HEK293 (cell line): Measurements from ENCODE around the gene LRRC74B.

Source experiments
- CTCF ChIA-PET: fragments of 350-600 bp; formaldehyde crosslinking; extraction: SDS; loops from one replicate; lab custom pipeline; 2021; ENCODE audit warnings: antibody characterized with exemption; lab: Yijun Ruan, JAX
- POLR2A ChIA-PET: fragments of 300-600 bp; formaldehyde crosslinking; extraction: SDS; loops from one replicate; lab custom pipeline; 2020; ENCODE audit warnings: antibody characterized with exemption, inconsistent platforms; lab: Yijun Ruan, JAX
- H3K27ac ChIP-seq: fragments of 200-500 bp; sonication (Bioruptor generic); 2 replicates; pipeline ENCODE4 v1.5.1; 2014; ENCODE audit warnings: low read depth, low read length, control low read depth, inconsistent platforms; ENCODE audit errors: extremely low read depth
- H3K36me3 ChIP-seq, 2 experiments: fragments of 200-500 bp in 1 of 2; sonication (Bioruptor generic) in 1 of 2; 1 replicate in 1 of 2; 2 replicates in 1 of 2; pipeline ENCODE4 v1.5.1; 2014 to 2017; ENCODE audit warnings: inconsistent platforms in 2 of 2, low read length in 2 of 2; ENCODE audit not compliant: control insufficient read depth in 2 of 2, insufficient read depth in 1 of 2
- H3K4me1 ChIP-seq: fragments of 200-500 bp; sonication (Bioruptor generic); 2 replicates; pipeline ENCODE4 v1.5.1; 2014; ENCODE audit warnings: mild to moderate bottlenecking, low read length, inconsistent platforms; ENCODE audit not compliant: control insufficient read depth, insufficient read depth
- H3K4me3 ChIP-seq: 2 replicates; pipeline ENCODE4 v1.5.1; 2011; ENCODE audit warnings: low read depth, mild to moderate bottlenecking, control low read depth, low read length, moderate library complexity
- H3K9me3 ChIP-seq: fragments of 200-500 bp; sonication (Bioruptor generic); 2 replicates; pipeline ENCODE4 v1.5.1; 2014; ENCODE audit warnings: low read depth, low read length, inconsistent platforms; ENCODE audit not compliant: control insufficient read depth, insufficient read depth
- PATZ1 ChIP-seq: fragments of 450-650 bp; formaldehyde crosslinking; IDR thresholded peaks from 2 replicates; pipeline ENCODE4 v1.5.1; 2016; ENCODE audit warnings: missing biosample characterization, missing genetic modification characterization
- ZFHX2 ChIP-seq: fragments of 450-650 bp; formaldehyde crosslinking; conservative IDR thresholded peaks from 2 replicates; pipeline ENCODE4 v1.5.1; 2016; ENCODE audit warnings: missing biosample characterization, missing genetic modification characterization
- ZNF112 ChIP-seq: fragments of 450-650 bp; formaldehyde crosslinking; IDR thresholded peaks from 2 replicates; pipeline ENCODE4 v1.5.0; 2017; ENCODE audit warnings: missing biosample characterization, missing genetic modification characterization
- ZNF132 ChIP-seq: fragments of 450-650 bp; formaldehyde crosslinking; IDR thresholded peaks from 2 replicates; pipeline ENCODE4 v1.5.1; 2017; ENCODE audit warnings: missing biosample characterization, missing genetic modification characterization, borderline replicate concordance
- ZNF146 ChIP-seq: fragments of 450-650 bp; formaldehyde crosslinking; IDR thresholded peaks from 2 replicates; pipeline ENCODE4 v1.5.1; 2016; ENCODE audit warnings: missing biosample characterization, missing genetic modification characterization
- ZNF174 ChIP-seq: fragments of 450-650 bp; formaldehyde crosslinking; IDR thresholded peaks from 2 replicates; pipeline ENCODE4 v1.5.0; 2017; ENCODE audit warnings: missing biosample characterization, mild to moderate bottlenecking, missing genetic modification characterization
- ZNF18 ChIP-seq: fragments of 450-650 bp; formaldehyde crosslinking; IDR thresholded peaks from 2 replicates; pipeline ENCODE4 v1.5.1; 2016; ENCODE audit warnings: missing biosample characterization, missing genetic modification characterization
- ZNF202 ChIP-seq: fragments of 450-650 bp; formaldehyde crosslinking; IDR thresholded peaks from 2 replicates; pipeline ENCODE4 v1.5.1; 2016; ENCODE audit warnings: missing biosample characterization, missing genetic modification characterization, borderline replicate concordance
- ZNF211 ChIP-seq: fragments of 450-650 bp; formaldehyde crosslinking; IDR thresholded peaks from 2 replicates; pipeline ENCODE4 v1.5.1; 2016; ENCODE audit warnings: low read depth, missing biosample characterization, missing genetic modification characterization
- ZNF23 ChIP-seq: fragments of 450-650 bp; formaldehyde crosslinking; IDR thresholded peaks from 2 replicates; pipeline ENCODE4 v1.5.1; 2016; ENCODE audit warnings: missing biosample characterization, missing genetic modification characterization, borderline replicate concordance
- ZNF423 ChIP-seq: fragments of 450-650 bp; formaldehyde crosslinking; IDR thresholded peaks from 2 replicates; pipeline ENCODE4 v1.5.1; 2016; ENCODE audit warnings: missing biosample characterization, missing genetic modification characterization
- ZNF426 ChIP-seq: fragments of 450-650 bp; formaldehyde crosslinking; IDR thresholded peaks from 2 replicates; pipeline ENCODE4 v1.5.1; 2017; ENCODE audit warnings: missing biosample characterization, missing genetic modification characterization, mild to moderate bottlenecking, inconsistent platforms, moderate library complexity
- ZNF433 ChIP-seq: fragments of 450-650 bp; formaldehyde crosslinking; IDR thresholded peaks from 2 replicates; pipeline ENCODE4 v1.5.1; 2016; ENCODE audit warnings: missing biosample characterization, missing genetic modification characterization, low read depth
- ZNF548 ChIP-seq: fragments of 450-650 bp; formaldehyde crosslinking; IDR thresholded peaks from 2 replicates; pipeline ENCODE4 v1.5.1; 2016; ENCODE audit warnings: missing biosample characterization, missing genetic modification characterization
- ZNF555 ChIP-seq: fragments of 450-650 bp; formaldehyde crosslinking; conservative IDR thresholded peaks from 2 replicates; pipeline ENCODE4 v1.5.1; 2017; ENCODE audit warnings: missing biosample characterization, mild to moderate bottlenecking, missing genetic modification characterization, inconsistent platforms
- ZNF558 ChIP-seq: fragments of 450-650 bp; formaldehyde crosslinking; IDR thresholded peaks from 2 replicates; pipeline ENCODE4 v1.5.1; 2016; ENCODE audit warnings: missing biosample characterization, missing genetic modification characterization
- ZNF624 ChIP-seq: fragments of 450-650 bp; formaldehyde crosslinking; IDR thresholded peaks from 2 replicates; pipeline ENCODE4 v1.5.1; 2017; ENCODE audit warnings: missing biosample characterization, missing genetic modification characterization
- ZNF639 ChIP-seq: fragments of 450-650 bp; formaldehyde crosslinking; IDR thresholded peaks from 2 replicates; pipeline ENCODE4 v1.5.1; 2016; ENCODE audit warnings: missing biosample characterization, missing genetic modification characterization
- ZXDB ChIP-seq: fragments of 450-650 bp; formaldehyde crosslinking; IDR thresholded peaks from 2 replicates; pipeline ENCODE4 v1.5.1; 2016; ENCODE audit warnings: missing biosample characterization, missing genetic modification characterization
- TF ChIP-seq, protein P1 (sequence below): fragments of 450-650 bp; IDR thresholded peaks from 2 replicates; pipeline ENCODE4 v1.5.1; 2018; ENCODE audit warnings: missing biosample characterization, missing genetic modification characterization
- TF ChIP-seq, protein P2 (sequence below): fragments of 450-650 bp; formaldehyde crosslinking; IDR thresholded peaks from 2 replicates; pipeline ENCODE4 v1.5.1; 2016; ENCODE audit warnings: missing biosample characterization, missing genetic modification characterization
- TF ChIP-seq, protein P3 (sequence below): fragments of 450-650 bp; formaldehyde crosslinking; IDR thresholded peaks from 2 replicates; pipeline ENCODE4 v1.5.1; 2016; ENCODE audit warnings: missing biosample characterization, missing genetic modification characterization, low read depth

LRRC74B gene

GRCh38 chr22:21000207-21000986, 45.3 kb upstream of the LRRC74B start:
- Histone ChIP-seq H3K4me1 (no peaks in the 10 kb centered on the region), H3K9me3 (no peaks in the 10 kb centered on the region), H3K27ac (peak overlapping the region; percentile 65; the same call in 1 of the 2 replicates), H3K36me3 (peaks cover 0 to 53% of the 10 kb centered on the region in 2 experiments; a peak in 1 of 3 replicates), H3K4me3 (peak overlapping the region; percentile 83)
- ChIA-PET POLR2A (interaction anchor here (1.1 to 5.9 kb wide), 5 partner anchors 10 to 81 kb away, joined by 3 to 80 read pairs (median 5); partner anchors contain the start of genes LZTR1 and P2RX6), CTCF (interaction anchor here (0.5 to 1.2 kb wide), 5 partner anchors 31 to 216 kb away, joined by 3 to 5 read pairs (median 3); no protein-coding TSS in a partner anchor)
- TF ChIP-seq ZNF174 (tag by site-specific recombination) (no peak), ZNF558 (no peak)
- TF ChIP-seq, protein P1, sequence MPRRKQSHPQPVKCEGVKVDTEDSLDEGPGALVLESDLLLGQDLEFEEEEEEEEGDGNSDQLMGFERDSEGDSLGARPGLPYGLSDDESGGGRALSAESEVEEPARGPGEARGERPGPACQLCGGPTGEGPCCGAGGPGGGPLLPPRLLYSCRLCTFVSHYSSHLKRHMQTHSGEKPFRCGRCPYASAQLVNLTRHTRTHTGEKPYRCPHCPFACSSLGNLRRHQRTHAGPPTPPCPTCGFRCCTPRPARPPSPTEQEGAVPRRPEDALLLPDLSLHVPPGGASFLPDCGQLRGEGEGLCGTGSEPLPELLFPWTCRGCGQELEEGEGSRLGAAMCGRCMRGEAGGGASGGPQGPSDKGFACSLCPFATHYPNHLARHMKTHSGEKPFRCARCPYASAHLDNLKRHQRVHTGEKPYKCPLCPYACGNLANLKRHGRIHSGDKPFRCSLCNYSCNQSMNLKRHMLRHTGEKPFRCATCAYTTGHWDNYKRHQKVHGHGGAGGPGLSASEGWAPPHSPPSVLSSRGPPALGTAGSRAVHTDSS (tag by site-specific recombination): no peak
- TF ChIP-seq, protein P2, sequence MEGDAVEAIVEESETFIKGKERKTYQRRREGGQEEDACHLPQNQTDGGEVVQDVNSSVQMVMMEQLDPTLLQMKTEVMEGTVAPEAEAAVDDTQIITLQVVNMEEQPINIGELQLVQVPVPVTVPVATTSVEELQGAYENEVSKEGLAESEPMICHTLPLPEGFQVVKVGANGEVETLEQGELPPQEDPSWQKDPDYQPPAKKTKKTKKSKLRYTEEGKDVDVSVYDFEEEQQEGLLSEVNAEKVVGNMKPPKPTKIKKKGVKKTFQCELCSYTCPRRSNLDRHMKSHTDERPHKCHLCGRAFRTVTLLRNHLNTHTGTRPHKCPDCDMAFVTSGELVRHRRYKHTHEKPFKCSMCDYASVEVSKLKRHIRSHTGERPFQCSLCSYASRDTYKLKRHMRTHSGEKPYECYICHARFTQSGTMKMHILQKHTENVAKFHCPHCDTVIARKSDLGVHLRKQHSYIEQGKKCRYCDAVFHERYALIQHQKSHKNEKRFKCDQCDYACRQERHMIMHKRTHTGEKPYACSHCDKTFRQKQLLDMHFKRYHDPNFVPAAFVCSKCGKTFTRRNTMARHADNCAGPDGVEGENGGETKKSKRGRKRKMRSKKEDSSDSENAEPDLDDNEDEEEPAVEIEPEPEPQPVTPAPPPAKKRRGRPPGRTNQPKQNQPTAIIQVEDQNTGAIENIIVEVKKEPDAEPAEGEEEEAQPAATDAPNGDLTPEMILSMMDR (tag by site-specific recombination): peak; percentile 20; the same call in 1 of the 2 replicates

DNA sequence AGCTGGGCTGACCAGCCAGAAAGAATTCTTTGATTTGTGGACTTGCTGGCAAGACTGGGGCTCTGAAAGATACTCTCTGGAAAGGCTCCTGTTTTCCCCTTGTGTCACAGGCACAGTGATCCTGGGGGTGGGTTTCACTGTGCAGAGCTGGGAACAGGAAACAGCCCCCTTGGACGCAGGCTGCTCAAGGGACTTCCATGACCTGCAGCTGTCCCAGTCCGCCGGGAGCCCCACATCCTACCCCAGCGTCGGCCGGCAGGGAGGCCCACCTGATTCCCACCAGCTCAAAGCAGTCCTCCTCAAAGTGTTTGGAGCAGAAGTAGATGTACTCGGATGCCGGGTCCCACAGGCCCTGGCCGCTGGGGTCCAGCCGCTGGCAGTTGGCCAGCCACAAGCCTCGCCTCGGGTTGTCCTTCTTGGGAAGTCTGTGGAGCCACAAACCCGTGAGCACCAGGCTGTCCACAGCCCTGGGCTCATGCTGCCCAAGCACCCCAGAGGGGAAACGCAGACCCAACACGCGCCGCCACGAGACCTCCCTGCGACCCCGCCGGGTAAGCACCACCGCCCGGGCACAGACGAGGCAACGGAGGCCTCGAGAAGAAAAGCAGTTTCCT, 44.7 kb upstream of the LRRC74B start:
- ChIA-PET POLR2A (interaction anchor here (1.1 to 5.9 kb wide), 3 partner anchors 14 to 81 kb away, joined by 3 to 80 read pairs (median 4); partner anchors contain the start of genes LZTR1 and P2RX6), CTCF (interaction anchor here (0.5 to 1.2 kb wide), 4 partner anchors 31 to 197 kb away, joined by 3 to 5 read pairs (median 3); no protein-coding TSS in a partner anchor)
- Histone ChIP-seq H3K4me1 (no peaks in the 10 kb centered on the region), H3K27ac (peak overlapping the region; percentile 65), H3K9me3 (no peaks in the 10 kb centered on the region), H3K36me3 (peaks cover 0 to 47% of the 10 kb centered on the region in 2 experiments; a peak in 1 of 3 replicates), H3K4me3 (peak overlapping the region; percentile 83)
- TF ChIP-seq ZNF548 (no peak), ZNF132 (tag by site-specific recombination) (no peak), ZNF112 (tag by site-specific recombination) (no peak), PATZ1 (tag by site-specific recombination) (no peak), ZFHX2 (no peak), ZNF18 (no peak), ZNF146 (tag by site-specific recombination) (no peak), ZNF23 (peak; percentile 56; the same call in 1 of the 2 replicates), ZXDB (tag by site-specific recombination) (no peak), ZNF426 (tag by site-specific recombination) (no peak), ZNF555 (tag by site-specific recombination) (no peak), ZNF639 (tag by site-specific recombination) (no peak), ZNF433 (tag by site-specific recombination) (no peak), ZNF423 (tag by site-specific recombination) (0 out of 2 replicates have a peak, but pooled peaks have one; percentile 20), ZNF211 (tag by site-specific recombination) (no peak), ZNF202 (tag by site-specific recombination) (no peak), ZNF624 (tag by site-specific recombination) (0 out of 2 replicates have a peak, but pooled peaks have one; percentile 45)
- TF ChIP-seq, protein P3, sequence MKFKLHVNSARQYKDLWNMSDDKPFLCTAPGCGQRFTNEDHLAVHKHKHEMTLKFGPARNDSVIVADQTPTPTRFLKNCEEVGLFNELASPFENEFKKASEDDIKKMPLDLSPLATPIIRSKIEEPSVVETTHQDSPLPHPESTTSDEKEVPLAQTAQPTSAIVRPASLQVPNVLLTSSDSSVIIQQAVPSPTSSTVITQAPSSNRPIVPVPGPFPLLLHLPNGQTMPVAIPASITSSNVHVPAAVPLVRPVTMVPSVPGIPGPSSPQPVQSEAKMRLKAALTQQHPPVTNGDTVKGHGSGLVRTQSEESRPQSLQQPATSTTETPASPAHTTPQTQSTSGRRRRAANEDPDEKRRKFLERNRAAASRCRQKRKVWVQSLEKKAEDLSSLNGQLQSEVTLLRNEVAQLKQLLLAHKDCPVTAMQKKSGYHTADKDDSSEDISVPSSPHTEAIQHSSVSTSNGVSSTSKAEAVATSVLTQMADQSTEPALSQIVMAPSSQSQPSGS (tag by site-specific recombination): no peak
